AG04450 (cell line): ENCODE measurements around the gene SLAIN1. TPM values are rescaled to one million over a fixed set of nuclear protein-coding genes. Genes with fewer than 3 reads are reported as not detected.
A peak's percentile ranks its signal among the peaks of the same experiment; 100 is the strongest.

Experiments used
- CTCF ChIA-PET: fragments of 300-600, 350-600 bp; formaldehyde crosslinking; extraction: SDS; loops from one replicate; lab custom pipeline; 2022; ENCODE audit warnings: antibody characterized with exemption, inconsistent platforms; lab: Charles Lee
- POLR2A ChIA-PET: fragments of 350-600 bp; formaldehyde crosslinking; extraction: SDS; loops from one replicate; lab custom pipeline; 2021; ENCODE audit warnings: antibody characterized with exemption, inconsistent platforms; lab: Yijun Ruan, JAX
- DNase-seq: peaks from one replicate; pipeline ENCODE4 v3.0.0-alpha.2; 2011; ENCODE audit warnings: low read depth, low spot score
- H3K27ac ChIP-seq: one replicate; pipeline ENCODE4 v1.5.1; 2012; ENCODE audit warnings: low read depth, low read length, control low read depth
- H3K27me3 ChIP-seq: one replicate; pipeline ENCODE4 v1.6.0; 2012; ENCODE audit warnings: low read length; ENCODE audit not compliant: control insufficient read depth, insufficient read depth
- H3K4me3 ChIP-seq: 2 replicates; pipeline ENCODE4 v1.5.1; 2011; ENCODE audit warnings: mild to moderate bottlenecking, low read depth, low read length, control low read depth
- H3K9me3 ChIP-seq: 2 replicates; pipeline ENCODE4 v1.5.1; 2012; ENCODE audit warnings: low read length; ENCODE audit not compliant: control insufficient read depth, insufficient read depth
- CTCF ChIP-seq: IDR thresholded peaks from 2 replicates; pipeline ENCODE4 v1.5.1; 2011; ENCODE audit warnings: low read depth, low read length, control low read depth, inconsistent platforms
- polyA plus RNA-seq: library from polyadenylated mRNA; depleted of rRNA; stranded (reverse); fragments of >200 nt; gene quantifications from 2 replicates; pipeline ENCODE4 v1.2.3, GENCODE V29; 2011

Gene SLAIN1
- polyA plus RNA-seq, 1 experiment = 0.24 TPM

- Histone ChIP-seq H3K27me3 (peaks cover 12% of the 10 kb centered on the region), H3K4me3 (peak overlapping the region; percentile 45), H3K27ac (no peak overlapping the region), H3K9me3 (no peaks in the 10 kb centered on the region)
- POLR2A ChIA-PET = no interaction called here
- TF ChIP-seq CTCF = no peak
- no peak for DNase-seq
- CTCF ChIA-PET = no interaction called here
Measured at GRCh38 chr13:77699059-77699680, 1.7 kb downstream of the SLAIN1 start.

GRCh38 chr13:77701305-77701704 lies 3.8 kb downstream of the SLAIN1 start:
- Histone ChIP-seq H3K4me3 (no peak overlapping the region), H3K27me3 (peaks cover 10% of the 10 kb centered on the region), H3K9me3 (no peaks in the 10 kb centered on the region), H3K27ac (no peak overlapping the region)
- TF ChIP-seq CTCF = no peak
- no peak for DNase-seq
- ChIA-PET CTCF (no interaction called here), POLR2A (no interaction called here)

- Histone ChIP-seq H3K27me3 (peaks cover 4% of the 10 kb centered on the region), H3K9me3 (no peaks in the 10 kb centered on the region), H3K4me3 (no peak overlapping the region), H3K27ac (no peak overlapping the region)
- ChIA-PET POLR2A (no interaction called here), CTCF (no interaction called here)
- TF ChIP-seq CTCF = no peak
- DNase-seq = no peak
Measured at GRCh38 chr13:77702366-77702765, 4.9 kb downstream of the SLAIN1 start.

GRCh38 chr13:77703408-77703807 lies 5.9 kb downstream of the SLAIN1 start:
- TF ChIP-seq CTCF = no peak
- Histone ChIP-seq H3K27ac (no peak overlapping the region), H3K9me3 (no peaks in the 10 kb centered on the region), H3K27me3 (peaks cover 4% of the 10 kb centered on the region), H3K4me3 (no peak overlapping the region)
- CTCF ChIA-PET = no interaction called here
- no peak for DNase-seq
- POLR2A ChIA-PET = no interaction called here

GRCh38 chr13:77714119-77714755 lies 16.8 kb downstream of the SLAIN1 start:
- H3K4me3 ChIP-seq = no peak overlapping the region
- TF ChIP-seq CTCF = no peak
- ChIA-PET CTCF (no interaction called here), POLR2A (no interaction called here)
- no peaks in the 10 kb centered on the region for H3K27me3 ChIP-seq
- DNase-seq = no peak
- H3K9me3 ChIP-seq = no peaks in the 10 kb centered on the region
- no peak overlapping the region for H3K27ac ChIP-seq
